Hematopoietic multipotent progenitor cell treated with erythropoietin and hydrocortisone succinate and interleukin-3 and kit ligand, for 8 days (in vitro differentiated cells): ENCODE data around the gene FCSK.

Source experiments
- DNase-seq: peaks from one replicate; pipeline ENCODE4 v3.0.0-alpha.2; 2015

FCSK gene

DNA sequence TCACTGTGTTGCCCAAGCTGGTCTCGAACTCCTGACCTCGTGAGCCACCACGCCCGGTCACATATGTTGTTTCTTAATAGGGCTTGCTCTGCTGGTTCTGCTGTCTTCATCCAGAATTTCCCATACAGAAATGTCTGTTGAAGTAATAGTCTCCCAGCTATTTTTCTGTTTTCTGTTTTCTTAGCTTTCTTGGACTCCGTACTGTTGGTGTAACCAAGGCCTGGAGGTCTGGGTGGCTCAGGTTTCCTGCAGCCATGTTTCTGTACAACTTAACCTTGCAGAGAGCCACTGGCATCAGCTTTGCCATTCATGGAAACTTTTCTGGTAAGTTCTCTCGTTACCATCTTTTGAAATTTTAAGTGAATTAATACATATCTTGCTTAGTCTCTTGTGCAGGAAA, 72.0 kb downstream of the FCSK start:
- no peak for DNase-seq

DNA sequence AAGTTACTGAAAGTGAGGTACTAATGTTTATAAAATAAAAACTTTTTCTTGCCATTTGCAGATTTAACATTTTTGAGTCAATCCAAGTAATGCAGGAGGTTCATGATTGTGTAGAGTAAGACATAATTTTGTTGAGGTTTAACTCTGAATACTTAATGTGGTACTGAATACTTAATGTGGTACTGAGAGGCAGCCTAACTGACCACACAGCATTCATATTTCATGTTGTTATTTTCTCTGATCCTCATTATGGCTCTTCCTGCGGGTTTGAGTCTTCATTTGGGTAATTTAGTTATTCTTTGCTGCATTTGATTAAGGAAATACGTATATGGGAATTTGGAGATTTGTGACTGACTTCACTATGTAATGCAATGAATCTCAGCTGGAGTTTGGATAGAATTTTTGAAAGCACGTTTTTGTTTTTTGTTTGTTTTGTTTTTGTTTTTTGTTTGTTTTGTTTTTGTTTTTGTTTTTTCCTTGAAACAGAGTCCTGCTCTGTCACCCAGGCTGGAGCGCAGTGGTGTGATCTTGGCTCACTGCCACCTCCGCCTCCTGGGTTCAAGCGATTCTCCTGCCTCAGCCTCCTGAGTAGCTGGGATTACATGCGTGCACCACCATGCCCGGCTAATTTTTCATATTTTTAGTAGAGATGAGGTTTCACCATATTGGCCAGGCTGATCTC, 73.1 kb downstream of the FCSK start:
- DNase-seq: no peak

- peak; percentile 78 for DNase-seq
These were observed 74.8 kb downstream of the FCSK start for GRCh38 chr16:70529051-70529777.
